HEK293T (cell line): ENCODE data around the gene SAA1.

Experiments used
- BHLHE40 ChIP-seq: fragments of 450-650 bp; IDR thresholded peaks from 2 replicates; pipeline ENCODE4 v1.6.1; 2016; ENCODE audit warnings: mild to moderate bottlenecking, moderate library complexity, borderline replicate concordance
- ELF4 ChIP-seq: fragments of 450-650 bp; IDR thresholded peaks from 2 replicates; pipeline ENCODE4 v1.6.1; 2017; ENCODE audit warnings: antibody characterized with exemption
- FOXK2 ChIP-seq: fragments of 450-650 bp; IDR thresholded peaks from 2 replicates; pipeline ENCODE4 v1.6.1; 2016; ENCODE audit warnings: mild to moderate bottlenecking
- HDGF ChIP-seq: fragments of 450-650 bp; IDR thresholded peaks from 2 replicates; pipeline ENCODE4 v1.6.1; 2017; ENCODE audit warnings: antibody characterized with exemption, borderline replicate concordance
- SP1 ChIP-seq: fragments of 450-650 bp; IDR thresholded peaks from 2 replicates; pipeline ENCODE4 v1.6.1; 2017
- SUZ12 ChIP-seq: fragments of 450-650 bp; IDR thresholded peaks from 2 replicates; pipeline ENCODE4 v1.6.1; 2016; ENCODE audit warnings: mild to moderate bottlenecking
- TARDBP ChIP-seq: fragments of 450-650 bp; IDR thresholded peaks from 2 replicates; pipeline ENCODE4 v1.6.1; 2016
- TF ChIP-seq, protein P1 (sequence below): fragments of 450-650 bp; IDR thresholded peaks from 2 replicates; pipeline ENCODE4 v1.6.1; 2016

DNA sequence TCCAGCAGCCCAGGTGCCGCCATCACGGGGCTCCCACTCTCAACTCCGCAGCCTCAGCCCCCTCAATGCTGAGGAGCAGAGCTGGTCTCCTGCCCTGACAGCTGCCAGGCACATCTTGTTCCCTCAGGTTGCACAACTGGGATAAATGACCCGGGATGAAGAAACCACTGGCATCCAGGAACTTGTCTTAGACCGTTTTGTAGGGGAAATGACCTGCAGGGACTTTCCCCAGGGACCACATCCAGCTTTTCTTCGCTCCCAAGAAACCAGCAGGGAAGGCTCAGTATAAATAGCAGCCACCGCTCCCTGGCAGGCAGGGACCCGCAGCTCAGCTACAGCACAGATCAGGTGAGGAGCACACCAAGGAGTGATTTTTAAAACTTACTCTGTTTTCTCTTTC is at the start of gene SAA1:
- no peak for TF ChIP-seq HDGF
- TF ChIP-seq TARDBP, result no peak
- no peak for TF ChIP-seq SUZ12
- no peak for TF ChIP-seq SP1
- no peak for TF ChIP-seq ELF4
- TF ChIP-seq BHLHE40, result no peak
- TF ChIP-seq, protein P1, sequence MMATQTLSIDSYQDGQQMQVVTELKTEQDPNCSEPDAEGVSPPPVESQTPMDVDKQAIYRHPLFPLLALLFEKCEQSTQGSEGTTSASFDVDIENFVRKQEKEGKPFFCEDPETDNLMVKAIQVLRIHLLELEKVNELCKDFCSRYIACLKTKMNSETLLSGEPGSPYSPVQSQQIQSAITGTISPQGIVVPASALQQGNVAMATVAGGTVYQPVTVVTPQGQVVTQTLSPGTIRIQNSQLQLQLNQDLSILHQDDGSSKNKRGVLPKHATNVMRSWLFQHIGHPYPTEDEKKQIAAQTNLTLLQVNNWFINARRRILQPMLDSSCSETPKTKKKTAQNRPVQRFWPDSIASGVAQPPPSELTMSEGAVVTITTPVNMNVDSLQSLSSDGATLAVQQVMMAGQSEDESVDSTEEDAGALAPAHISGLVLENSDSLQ, result no peak
- TF ChIP-seq FOXK2, result no peak
